Fibroblast of villous mesenchyme (primary cell): ENCODE measurements around the gene PCNX1. TPM values are rescaled to one million over a fixed set of nuclear protein-coding genes. Genes with fewer than 3 reads are reported as not detected.
"Not testable (repeated sequence)": the region's sequence is repeated elsewhere in the genome, so short reads cannot be mapped to it uniquely, and the experiment has no call there.

ENCODE experiments used
- DNase-seq: peaks from one replicate; pipeline ENCODE4 v3.0.0-alpha.2; 2010; ENCODE audit warnings: low read depth
- H3K4me3 ChIP-seq: 2 replicates; pipeline ENCODE4 v1.5.1; 2011; ENCODE audit warnings: low read depth, mild to moderate bottlenecking, low read length
- total RNA-seq: library from RNA; depleted of rRNA; stranded (reverse); fragments of >200 nt; gene quantifications from 2 replicates; pipeline ENCODE4 v1.2.3, GENCODE V29; 2012
- TF ChIP-seq, protein P1 (sequence below): IDR thresholded peaks from 2 replicates; pipeline ENCODE4 v1.5.1; 2012; ENCODE audit warnings: low read depth, mild to moderate bottlenecking, low read length; ENCODE audit not compliant: insufficient read depth

The PCNX1 gene
- total RNA-seq, 1 donor = 69.5 TPM

GRCh38 chr14:70931008-70931407 lies 23.7 kb downstream of the PCNX1 start:
- TF ChIP-seq, protein P1, sequence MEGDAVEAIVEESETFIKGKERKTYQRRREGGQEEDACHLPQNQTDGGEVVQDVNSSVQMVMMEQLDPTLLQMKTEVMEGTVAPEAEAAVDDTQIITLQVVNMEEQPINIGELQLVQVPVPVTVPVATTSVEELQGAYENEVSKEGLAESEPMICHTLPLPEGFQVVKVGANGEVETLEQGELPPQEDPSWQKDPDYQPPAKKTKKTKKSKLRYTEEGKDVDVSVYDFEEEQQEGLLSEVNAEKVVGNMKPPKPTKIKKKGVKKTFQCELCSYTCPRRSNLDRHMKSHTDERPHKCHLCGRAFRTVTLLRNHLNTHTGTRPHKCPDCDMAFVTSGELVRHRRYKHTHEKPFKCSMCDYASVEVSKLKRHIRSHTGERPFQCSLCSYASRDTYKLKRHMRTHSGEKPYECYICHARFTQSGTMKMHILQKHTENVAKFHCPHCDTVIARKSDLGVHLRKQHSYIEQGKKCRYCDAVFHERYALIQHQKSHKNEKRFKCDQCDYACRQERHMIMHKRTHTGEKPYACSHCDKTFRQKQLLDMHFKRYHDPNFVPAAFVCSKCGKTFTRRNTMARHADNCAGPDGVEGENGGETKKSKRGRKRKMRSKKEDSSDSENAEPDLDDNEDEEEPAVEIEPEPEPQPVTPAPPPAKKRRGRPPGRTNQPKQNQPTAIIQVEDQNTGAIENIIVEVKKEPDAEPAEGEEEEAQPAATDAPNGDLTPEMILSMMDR = no peak
- DNase-seq = no peak
- H3K4me3 ChIP-seq = no peak overlapping the region

DNA sequence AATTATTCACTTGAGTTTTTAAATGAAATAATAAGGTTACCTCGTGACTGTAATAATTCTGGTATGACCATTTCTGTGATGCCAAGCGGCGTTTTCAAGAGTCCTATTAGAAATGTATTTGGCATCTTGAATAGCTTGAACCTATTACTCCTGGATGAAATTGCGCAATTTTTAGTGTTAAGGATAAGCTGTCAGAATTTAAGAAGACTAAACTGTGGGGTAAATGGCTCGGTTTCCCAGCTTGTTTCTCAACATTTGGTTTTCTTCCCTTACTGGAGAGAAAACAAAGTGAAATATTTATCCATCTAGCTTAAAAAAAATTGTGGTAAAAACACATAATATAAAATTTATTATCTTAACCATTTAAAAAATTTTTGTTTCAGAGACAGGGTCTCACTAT lies 26.8 kb downstream of the PCNX1 start:
- TF ChIP-seq, protein P1 = no peak
- DNase-seq = peak; percentile 62
- no peak overlapping the region for H3K4me3 ChIP-seq

- H3K4me3 ChIP-seq = no peak overlapping the region
- TF ChIP-seq, protein P1 = no peak
These were observed 27.4 kb downstream of the PCNX1 start for GRCh38 chr14:70934502-70935134.

DNA sequence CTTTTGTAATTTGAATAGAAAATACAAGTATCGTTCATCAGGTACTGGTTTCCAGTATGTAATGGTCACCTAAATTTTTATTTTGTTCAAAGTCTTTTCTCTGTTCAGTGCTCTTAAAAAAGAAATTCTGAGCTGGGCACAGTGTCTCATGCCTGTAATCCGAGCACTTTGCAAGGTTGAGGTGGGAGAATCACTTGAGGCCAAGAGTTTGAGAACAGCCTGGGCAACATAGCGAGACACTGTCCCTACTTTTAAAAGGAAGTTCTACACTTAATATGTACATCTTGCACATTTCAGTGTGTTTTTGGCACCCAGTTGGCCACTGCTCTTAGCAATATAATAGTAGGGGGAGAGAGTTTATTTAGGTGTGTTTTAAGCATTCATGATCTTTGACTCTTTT lies 27.9 kb downstream of the PCNX1 start:
- TF ChIP-seq, protein P1 = no peak
- DNase-seq = no peak
- H3K4me3 ChIP-seq = no peak overlapping the region

More at GRCh38 chr14:70934502-70935134, 27.4 kb downstream of the PCNX1 start:
- DNase-seq = peak; percentile 82

DNA sequence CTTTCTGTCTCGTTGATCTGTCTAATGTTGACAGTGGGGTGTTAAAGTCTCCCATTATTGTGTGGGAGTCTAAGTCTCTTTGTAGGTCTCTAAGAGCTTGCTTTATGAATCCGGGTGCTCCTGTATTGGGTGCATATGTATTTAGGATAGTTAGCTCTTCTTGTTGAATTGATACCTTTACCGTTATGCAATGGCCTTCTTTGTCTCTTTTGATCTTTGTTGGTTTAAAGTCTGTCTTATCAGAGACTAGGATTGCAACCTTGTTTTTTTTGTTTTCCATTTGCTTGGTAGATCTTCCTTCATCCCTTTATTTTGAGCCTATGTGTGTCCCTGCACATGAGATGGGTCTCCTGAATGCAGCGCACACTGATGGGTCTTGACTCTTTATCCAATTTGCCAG lies 32.4 kb downstream of the PCNX1 start:
- DNase-seq, H3K4me3 ChIP-seq: not testable (repeated sequence)

DNA sequence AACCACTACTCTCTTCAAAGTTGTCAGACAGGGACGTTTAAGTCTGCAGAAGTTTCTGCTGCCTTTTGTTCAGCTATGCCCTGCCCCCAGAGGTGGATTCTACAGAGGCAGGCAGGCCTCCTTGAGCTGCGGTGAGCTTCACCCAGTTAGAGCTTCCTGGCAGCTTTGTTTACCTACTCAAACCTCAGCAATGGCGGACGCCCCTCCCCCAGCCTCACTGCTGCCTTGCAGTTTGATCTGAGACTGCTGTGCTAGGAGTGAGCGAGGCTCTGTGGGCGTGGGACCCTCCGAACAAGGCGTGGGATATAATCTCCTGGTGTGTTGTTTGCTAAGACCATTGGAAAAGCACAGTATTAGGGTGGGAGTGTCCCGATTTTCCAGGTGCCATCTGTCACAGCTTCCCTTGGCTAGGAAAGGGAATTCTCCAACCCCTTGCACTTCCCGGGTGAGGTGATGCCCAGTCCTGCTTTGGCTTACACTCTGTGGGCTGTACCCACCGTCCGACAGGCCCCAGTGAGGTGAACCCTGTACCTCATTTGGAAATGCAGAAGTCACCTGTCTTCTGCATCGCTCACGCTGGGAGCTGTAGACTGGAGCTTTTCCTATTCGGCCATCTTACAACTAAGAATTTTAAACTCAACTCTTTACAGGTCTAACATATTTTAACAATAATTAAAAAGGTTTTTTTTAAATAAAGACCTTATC lies 34.5 kb downstream of the PCNX1 start:
- not testable (repeated sequence) for DNase-seq, H3K4me3 ChIP-seq

- no peak overlapping the region for H3K4me3 ChIP-seq
- DNase-seq = no peak
- TF ChIP-seq, protein P1 = no peak
These were observed 35.1 kb downstream of the PCNX1 start for GRCh38 chr14:70942342-70942706.

DNA sequence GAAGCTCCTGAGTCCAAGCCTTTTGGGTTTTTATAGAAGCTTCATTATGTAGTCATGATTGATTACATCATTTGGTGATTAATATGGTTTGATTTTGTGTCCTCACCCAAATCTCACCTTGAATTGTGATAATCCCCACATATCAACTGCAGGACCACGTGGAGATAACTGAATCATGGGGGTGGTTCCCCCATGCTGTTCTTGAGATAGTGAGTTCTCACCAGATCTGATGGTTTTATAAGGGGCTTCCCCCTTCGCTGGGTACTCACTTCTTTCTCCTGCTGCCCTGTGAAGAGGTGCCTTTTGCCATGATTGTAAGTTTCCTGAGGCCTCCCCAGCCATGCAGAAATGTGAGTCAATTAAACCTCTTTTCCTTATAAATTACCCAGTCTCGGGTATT lies 35.5 kb downstream of the PCNX1 start:
- H3K4me3 ChIP-seq, DNase-seq: not testable (repeated sequence)
